Measurements from ENCODE around the gene FARP2.

The FARP2 gene

DNA sequence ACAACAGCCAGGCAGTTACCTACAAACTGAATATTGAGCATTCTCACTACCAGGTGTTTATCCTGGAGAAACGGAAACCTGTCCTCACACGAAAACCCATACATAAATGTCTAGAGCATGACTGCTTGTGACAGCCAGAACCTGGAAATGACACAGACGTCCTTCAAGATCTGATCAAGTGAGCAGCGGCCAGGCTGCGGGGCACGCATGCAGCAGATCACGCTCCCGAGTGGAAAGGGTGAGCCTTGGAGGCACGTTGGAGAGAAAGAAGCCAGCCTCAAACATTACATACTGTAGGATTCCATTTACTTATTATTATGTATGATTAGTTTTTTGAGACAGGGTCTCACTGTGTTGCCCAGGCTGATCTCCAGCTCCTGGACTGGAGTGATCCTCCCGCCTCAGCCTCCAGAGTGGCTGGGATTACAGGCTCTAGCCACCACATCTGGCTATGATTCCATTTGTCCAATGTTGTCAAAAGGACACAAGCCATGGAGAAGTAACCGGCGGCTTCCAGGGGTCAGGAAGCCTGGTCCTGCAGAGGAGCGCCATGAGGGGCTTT, 175.2 kb downstream of the FARP2 start:
- H3K4me3 ChIP-seq (ENCODE audit: control insufficient read depth, low read depth, low read length): no peak overlapping the region
- DNase-seq (ENCODE audit: low read depth): no peak
- TF ChIP-seq, protein P1, sequence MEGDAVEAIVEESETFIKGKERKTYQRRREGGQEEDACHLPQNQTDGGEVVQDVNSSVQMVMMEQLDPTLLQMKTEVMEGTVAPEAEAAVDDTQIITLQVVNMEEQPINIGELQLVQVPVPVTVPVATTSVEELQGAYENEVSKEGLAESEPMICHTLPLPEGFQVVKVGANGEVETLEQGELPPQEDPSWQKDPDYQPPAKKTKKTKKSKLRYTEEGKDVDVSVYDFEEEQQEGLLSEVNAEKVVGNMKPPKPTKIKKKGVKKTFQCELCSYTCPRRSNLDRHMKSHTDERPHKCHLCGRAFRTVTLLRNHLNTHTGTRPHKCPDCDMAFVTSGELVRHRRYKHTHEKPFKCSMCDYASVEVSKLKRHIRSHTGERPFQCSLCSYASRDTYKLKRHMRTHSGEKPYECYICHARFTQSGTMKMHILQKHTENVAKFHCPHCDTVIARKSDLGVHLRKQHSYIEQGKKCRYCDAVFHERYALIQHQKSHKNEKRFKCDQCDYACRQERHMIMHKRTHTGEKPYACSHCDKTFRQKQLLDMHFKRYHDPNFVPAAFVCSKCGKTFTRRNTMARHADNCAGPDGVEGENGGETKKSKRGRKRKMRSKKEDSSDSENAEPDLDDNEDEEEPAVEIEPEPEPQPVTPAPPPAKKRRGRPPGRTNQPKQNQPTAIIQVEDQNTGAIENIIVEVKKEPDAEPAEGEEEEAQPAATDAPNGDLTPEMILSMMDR (conservative IDR thresholded peaks at IDR 0.05; ENCODE audit: control insufficient read depth, insufficient read depth, low read depth, low read length): no peak

DNA sequence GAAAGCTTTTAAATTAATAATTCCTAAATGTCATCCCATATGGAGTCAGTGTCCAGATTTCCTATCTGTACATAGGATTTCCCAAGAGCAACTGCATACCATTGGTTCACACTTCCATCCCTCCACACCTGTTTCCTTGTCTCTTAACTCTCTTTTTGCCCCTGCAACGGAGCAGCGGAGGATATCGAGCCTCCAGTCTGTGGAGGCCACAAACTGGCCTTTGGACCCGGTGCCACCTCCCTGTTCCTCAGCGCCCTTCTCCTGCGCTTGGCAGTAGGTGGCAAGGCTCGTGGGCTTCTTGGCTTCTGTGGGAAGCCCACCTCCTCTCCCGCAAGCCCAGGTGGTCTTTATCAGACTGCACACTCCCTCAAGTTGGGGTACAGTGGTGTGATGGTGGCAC, 176.1 kb downstream of the FARP2 start:
- no peak overlapping the region for H3K4me3 ChIP-seq (ENCODE audit: control insufficient read depth, low read depth, low read length)
- TF ChIP-seq, protein P1 (conservative IDR thresholded peaks at IDR 0.05; ENCODE audit: control insufficient read depth, insufficient read depth, low read depth, low read length): no peak
- DNase-seq (ENCODE audit: low read depth): no peak

DNA sequence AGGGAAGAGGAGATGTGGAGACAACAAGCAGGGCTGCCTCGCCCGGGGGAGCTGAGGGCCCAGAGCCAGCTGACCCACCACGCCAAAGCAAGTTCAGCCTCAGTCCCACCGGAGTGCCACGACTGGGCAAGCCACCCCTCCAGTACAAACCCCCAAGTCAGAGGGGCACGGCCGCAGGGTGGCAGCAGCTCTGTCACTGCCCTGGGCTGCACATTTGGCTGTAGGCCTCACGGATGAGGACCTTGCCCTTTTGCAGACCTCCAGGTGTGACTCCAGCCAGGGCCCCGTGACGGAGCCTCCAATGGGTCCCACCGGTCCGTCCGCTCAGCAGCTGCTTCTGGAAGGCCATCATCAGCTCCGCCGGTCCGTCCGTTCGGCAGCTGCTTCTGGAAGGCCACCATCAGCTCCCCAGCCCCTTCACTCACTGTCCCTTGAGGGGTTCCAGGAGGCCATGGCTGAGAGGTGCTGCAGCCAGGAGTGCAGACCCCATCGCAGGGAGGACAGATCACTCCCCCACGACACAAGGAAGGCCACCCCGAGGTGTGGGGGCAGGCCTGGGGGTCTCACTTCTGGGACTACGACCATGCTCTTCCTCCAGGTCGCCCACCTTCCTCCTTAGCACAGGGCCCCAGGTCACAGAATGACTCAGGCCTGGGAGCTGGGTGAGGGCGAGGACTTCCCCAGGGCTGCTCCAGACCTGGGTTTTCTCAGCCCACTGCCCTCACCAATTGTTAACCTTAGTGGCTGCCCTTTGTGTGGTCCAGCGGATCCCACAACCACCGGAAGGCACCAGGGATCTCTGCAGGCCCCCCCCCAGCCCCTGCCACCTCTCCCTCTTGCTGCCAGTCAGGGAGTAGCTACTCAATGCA, 176.9 kb downstream of the FARP2 start:
- DNase-seq (ENCODE audit: low read depth): no peak
- no peak overlapping the region for H3K4me3 ChIP-seq (ENCODE audit: control insufficient read depth, low read depth, low read length)
- TF ChIP-seq, protein P1 (conservative IDR thresholded peaks at IDR 0.05; ENCODE audit: control insufficient read depth, insufficient read depth, low read depth, low read length): no peak

DNA sequence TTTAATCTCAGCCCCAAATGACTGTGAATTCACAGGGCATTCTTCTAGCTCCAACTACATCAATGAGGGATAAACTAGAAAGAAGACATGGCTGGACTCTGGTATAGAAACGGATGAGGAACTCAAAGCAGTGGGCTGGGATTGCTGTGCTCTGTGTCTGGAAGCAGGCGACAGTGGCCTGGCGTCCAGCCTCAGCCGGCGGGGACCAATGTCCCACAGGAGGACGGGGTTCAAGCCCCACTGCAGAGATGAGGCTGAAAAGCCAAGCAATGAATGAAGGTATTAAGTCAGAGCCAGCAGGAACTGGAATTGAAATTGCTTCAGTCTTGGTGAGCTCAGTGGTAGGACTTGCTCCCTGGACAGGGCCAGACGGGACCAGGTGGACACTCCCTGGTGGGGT, 178.2 kb downstream of the FARP2 start:
- TF ChIP-seq, protein P1 (conservative IDR thresholded peaks at IDR 0.05; ENCODE audit: control insufficient read depth, insufficient read depth, low read depth, low read length): no peak
- DNase-seq (ENCODE audit: low read depth): no peak
- no peak overlapping the region for H3K4me3 ChIP-seq (ENCODE audit: control insufficient read depth, low read depth, low read length)

DNA sequence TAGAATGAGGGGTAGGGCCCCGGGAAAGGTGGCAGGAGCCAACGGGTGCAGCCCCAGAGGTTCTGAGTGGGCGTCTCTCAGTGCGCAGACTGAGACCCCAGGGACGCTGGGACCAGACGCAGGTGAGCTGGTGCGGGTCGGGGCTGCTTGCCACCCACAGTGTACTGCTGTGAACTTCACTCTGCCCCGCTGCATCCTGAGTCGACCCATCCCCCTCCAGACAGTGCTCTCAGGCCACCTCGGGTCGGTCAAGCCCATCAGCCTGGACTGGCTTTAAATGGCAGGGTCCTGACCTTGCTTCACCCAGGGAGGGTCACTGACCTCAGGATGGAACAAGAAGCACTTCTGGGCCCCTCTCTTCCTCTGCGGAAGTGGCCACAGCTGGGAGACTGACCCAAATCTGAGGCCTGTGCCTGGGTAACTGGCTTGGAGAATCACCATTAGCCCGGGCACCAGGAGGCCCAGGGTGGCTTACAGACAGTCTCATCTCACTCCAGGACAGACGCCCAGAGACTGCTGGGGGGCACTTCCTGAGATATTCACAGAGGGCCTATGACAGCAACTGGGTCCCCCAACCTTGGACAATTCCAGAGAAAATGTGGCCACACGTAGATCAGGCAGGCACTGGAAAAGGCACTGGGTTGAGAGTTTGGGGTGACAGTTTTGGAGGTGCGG, 178.8 kb downstream of the FARP2 start:
- no peak overlapping the region for H3K4me3 ChIP-seq (ENCODE audit: control insufficient read depth, low read depth, low read length)
- TF ChIP-seq, protein P1 (conservative IDR thresholded peaks at IDR 0.05; ENCODE audit: control insufficient read depth, insufficient read depth, low read depth, low read length): no peak
- DNase-seq (ENCODE audit: low read depth): no peak

DNA sequence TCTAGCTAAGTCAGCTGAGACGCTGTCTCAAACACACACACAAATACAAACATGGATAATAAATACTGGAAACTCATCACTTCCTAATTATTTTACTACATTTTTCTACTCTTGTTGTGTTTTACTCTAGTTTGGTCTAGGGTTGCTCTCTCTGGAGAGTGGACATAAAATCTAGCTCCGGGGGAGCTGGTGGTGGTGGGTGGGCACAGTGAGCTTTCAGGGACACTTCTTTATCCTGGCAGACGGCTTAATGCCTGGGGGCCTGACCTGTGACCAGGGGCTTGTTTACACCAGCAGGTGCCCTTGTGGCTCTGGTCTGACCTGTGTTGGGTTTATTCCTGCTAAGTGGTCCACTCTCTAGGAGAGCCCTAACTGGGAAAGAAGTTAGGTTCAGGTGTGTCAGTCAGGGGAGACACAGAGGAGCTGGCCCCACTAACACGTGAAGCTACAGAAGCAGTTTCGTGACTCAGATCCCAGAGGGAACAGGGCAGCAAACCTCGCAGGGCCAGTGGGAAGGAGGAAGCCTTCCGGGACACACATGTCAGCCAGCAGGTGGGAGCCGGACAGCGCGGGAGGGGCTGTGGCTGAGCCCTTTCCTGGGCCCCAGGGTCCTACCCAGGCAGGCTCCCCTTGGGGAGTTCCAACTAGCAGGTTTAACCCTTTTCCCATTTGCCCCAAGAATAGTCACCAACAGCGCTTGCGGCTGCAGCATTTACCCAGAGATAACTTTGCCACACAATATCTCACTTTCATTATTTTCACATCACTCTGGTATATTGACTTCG, 180.0 kb downstream of the FARP2 start:
- no peak overlapping the region for H3K4me3 ChIP-seq (ENCODE audit: control insufficient read depth, low read depth, low read length)
- no peak for DNase-seq (ENCODE audit: low read depth)
- TF ChIP-seq, protein P1 (conservative IDR thresholded peaks at IDR 0.05; ENCODE audit: control insufficient read depth, insufficient read depth, low read depth, low read length): no peak

Data from fibroblast of mammary gland (primary cell).